ENCODE measurements around the gene CNIH3. TPM values are rescaled to one million over a fixed set of nuclear protein-coding genes. Genes with fewer than 3 reads are reported as not detected.
A peak's percentile ranks its signal among the peaks of the same experiment; 100 is the strongest.

Gene CNIH3
- total RNA-seq, 1 donor = 3.9 TPM

DNA sequence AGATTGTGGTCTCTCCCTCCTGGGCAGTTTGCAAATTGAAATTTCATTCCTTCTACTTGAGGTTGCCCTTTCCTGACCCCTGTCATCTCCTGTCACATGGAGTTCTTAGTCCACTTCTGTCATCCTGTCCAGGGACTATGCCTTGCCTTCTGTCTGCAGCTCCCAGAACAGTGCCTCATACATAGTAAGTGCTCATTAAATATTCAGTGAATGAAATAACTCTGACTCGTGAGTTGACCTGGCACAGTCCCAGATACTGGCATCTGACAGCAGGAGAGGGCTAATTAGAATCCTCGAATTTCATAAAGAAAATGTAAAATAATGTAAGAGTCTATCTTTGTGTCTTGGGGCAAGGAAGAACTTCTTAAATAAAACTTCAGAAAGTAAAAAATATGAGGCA, 50.8 kb downstream of the CNIH3 start:
- DNase-seq (ENCODE audit: low read depth) = no peak
- no peak overlapping the region for H3K4me3 ChIP-seq (ENCODE audit: low read depth, low read length)
- no peak for TF ChIP-seq CTCF (IDR thresholded peaks at IDR 0.05; ENCODE audit: insufficient read depth, low read depth, low read length)

DNA sequence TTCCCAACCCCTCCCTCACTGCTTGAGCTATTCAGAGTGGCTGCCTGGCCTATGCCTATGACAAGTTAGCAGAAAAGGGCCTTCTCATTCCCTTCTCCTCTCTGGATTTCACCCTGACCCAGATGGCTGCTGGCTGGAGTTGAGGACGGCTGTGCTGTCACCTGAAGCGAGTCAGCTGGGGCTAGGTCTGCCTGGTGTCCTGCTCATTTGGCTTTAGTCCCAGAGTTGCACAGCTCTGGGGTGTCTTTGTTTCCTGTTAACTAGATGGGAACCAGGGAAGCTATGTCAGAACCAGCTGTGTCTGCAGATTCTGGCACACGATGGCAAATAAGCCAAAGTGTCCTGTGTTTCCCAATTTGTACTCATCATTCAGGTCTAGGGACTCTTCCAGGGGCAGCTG, 52.9 kb downstream of the CNIH3 start:
- TF ChIP-seq CTCF (IDR thresholded peaks at IDR 0.05; ENCODE audit: insufficient read depth, low read depth, low read length) = no peak
- no peak overlapping the region for H3K4me3 ChIP-seq (ENCODE audit: low read depth, low read length)
- DNase-seq (ENCODE audit: low read depth) = peak; percentile 27

GRCh38 chr1:224669403-224669802, 53.3 kb downstream of the CNIH3 start:
- TF ChIP-seq CTCF (IDR thresholded peaks at IDR 0.05; ENCODE audit: insufficient read depth, low read depth, low read length) = no peak
- no peak overlapping the region for H3K4me3 ChIP-seq (ENCODE audit: low read depth, low read length)
- no peak for DNase-seq (ENCODE audit: low read depth)

DNA sequence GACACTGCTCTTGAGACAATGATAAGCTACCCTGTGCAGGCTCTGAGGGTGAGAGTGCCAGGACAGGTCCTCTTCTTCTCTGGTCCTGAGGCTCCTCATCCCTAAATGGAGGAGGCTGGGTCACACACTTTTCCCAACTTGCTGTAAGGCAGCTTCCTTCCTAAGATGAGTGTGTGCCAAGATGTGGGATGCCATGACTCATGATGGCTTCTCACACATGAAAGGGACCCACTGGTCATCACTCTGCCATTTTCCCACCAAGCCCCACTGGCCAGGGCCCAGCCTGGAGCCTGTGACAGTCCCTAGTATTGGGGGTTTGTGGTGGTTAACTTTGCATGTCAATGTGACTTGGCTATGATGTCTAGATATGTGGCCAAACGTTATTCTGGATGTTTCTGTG, 54.4 kb downstream of the CNIH3 start:
- TF ChIP-seq CTCF (IDR thresholded peaks at IDR 0.05; ENCODE audit: insufficient read depth, low read depth, low read length) = no peak
- DNase-seq (ENCODE audit: low read depth) = no peak
- no peak overlapping the region for H3K4me3 ChIP-seq (ENCODE audit: low read depth, low read length)

GRCh38 chr1:224671076-224671475, 55.0 kb downstream of the CNIH3 start:
- no peak for DNase-seq (ENCODE audit: low read depth)
- H3K4me3 ChIP-seq (ENCODE audit: low read depth, low read length) = no peak overlapping the region
- TF ChIP-seq CTCF (IDR thresholded peaks at IDR 0.05; ENCODE audit: insufficient read depth, low read depth, low read length) = no peak

- H3K4me3 ChIP-seq (ENCODE audit: low read depth, low read length) = no peak overlapping the region
- TF ChIP-seq CTCF (IDR thresholded peaks at IDR 0.05; ENCODE audit: insufficient read depth, low read depth, low read length) = no peak
- no peak for DNase-seq (ENCODE audit: low read depth)
Observed at GRCh38 chr1:224673141-224673540, 57.0 kb downstream of the CNIH3 start.

GRCh38 chr1:224675590-224675989, 59.5 kb downstream of the CNIH3 start:
- no peak for DNase-seq (ENCODE audit: low read depth)
- H3K4me3 ChIP-seq (ENCODE audit: low read depth, low read length) = no peak overlapping the region
- no peak for TF ChIP-seq CTCF (IDR thresholded peaks at IDR 0.05; ENCODE audit: insufficient read depth, low read depth, low read length)

Measured in fibroblast of villous mesenchyme (primary cell).